Ureter (tissue), 1 donor: ENCODE data around the gene GRIK3. TPM values are rescaled to one million over a fixed set of nuclear protein-coding genes. Genes with fewer than 3 reads are reported as not detected.
A peak's percentile ranks its signal among the peaks of the same experiment; 100 is the strongest.

ENCODE experiments used
- DNase-seq: peaks from one replicate; pipeline ENCODE4 v3.0.0-alpha.2; 2020; ENCODE audit warnings: low spot score
- total RNA-seq: library from RNA; stranded (reverse); gene quantifications from one replicate; pipeline ENCODE4 v1.2.4, GENCODE V29; 2023
- donor health status: DM: yes; HTN: yes; CAD: no.

The GRIK3 gene
- total RNA-seq, 1 donor from 2014 or later: 0.55 TPM

DNA sequence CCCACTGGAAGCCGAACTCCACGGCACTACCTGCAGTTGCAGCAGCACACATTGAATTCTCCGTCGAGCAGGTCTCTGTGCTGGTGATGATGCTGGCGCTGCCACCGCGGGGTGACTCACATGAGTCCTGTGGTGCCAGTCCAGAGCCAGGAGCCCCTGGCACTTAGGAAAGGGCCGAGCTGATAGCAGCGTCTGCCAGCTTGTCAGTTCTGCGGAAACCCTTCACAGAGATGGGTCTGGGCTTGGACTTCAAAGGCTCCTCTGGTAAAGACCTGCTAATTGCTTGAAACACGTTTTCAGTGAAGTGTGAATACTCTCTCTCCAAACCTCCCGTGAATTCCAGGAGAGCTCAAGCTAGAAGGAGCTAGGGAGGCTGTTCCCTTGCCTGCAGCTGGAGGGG is 92.2 kb downstream of the GRIK3 start:
- no peak for DNase-seq

DNA sequence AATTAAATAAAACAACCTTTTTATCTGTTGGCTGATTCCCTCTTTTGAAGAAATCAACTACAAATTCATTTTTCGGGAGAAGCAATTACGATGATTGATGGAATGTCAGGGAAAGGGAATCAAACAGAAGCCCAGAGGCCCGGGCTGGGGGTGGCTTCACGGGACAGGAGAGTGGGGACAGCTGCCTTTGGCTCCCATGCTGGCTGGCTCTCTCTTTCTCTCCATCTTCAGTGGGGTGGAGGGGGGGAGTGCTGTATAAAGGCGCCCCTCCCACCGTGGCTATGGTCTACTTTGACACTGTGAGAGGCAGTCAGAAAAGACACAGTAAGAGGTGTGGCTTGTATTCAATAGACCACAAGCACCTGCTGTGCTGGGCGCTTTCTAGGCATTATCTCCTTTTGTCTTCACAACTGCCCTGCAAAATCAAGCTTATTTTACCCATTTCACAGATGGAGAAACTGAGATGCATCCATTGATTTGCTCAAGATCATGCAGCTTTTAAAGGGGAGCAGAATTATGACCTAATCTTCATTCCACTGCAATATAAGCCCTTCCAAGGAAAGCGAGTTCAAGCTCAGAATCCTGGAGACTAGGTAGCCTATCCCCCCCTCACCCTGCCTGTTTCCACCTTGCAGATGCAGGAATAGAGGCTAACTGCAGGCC is 92.9 kb downstream of the GRIK3 start:
- no peak for DNase-seq

DNA sequence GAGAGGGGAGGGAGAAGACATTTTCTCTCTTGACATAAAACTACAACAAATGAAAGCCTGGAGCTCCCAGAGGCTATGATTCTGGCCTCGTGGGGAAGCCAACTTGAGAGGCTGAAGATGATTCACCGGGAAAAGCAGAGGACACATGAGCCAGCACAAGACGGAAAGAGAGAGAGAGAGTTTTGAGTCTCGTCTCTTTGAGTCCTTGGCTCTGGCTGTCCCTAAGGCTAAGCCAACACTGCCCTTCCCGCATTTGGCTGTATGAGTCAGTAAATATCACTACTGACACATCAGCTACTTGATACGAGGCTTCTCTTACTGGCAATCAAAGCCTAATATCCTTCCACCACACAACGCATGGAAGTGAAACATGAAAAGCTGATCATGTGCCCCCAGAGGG is 95.5 kb downstream of the GRIK3 start:
- DNase-seq: no peak

DNA sequence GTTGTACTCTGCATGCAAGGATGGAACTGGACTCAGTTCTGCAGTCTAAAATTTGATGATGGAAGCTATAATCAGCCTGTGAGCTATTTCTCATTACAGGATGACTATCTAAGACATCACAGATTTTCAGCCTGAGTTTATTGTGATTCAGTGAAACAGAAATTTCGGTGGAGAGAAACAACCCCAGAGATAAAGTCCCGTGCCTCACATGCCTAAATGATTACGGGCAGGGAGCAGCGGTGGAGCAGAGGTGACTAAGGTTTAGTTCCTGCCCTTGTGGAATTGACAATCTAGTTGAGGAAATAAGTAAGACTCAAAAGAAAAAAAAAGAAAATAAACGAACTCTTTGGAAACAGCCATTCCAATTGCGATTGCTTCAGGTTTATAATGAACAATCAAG is 96.9 kb downstream of the GRIK3 start:
- no peak for DNase-seq

DNA sequence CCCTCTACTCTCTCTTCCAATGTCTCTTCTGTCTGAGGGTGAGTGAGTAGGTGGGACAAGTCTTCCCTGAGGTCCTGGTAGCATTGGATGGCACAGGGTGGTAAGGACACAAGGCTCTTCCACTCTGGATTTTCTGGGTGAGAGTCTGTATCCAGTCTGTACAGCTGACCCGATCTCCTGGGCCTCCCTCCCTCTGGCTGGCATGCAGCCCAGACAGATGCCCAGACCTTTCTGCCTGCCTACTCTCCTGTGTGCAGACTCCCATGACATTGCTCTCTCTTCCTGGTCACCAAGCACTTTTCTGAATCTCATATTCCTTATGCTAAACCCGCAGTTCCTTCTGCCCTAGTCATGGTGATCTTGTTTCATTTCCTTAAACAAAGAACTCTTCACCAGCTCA is 100.3 kb downstream of the GRIK3 start:
- DNase-seq: no peak

DNA sequence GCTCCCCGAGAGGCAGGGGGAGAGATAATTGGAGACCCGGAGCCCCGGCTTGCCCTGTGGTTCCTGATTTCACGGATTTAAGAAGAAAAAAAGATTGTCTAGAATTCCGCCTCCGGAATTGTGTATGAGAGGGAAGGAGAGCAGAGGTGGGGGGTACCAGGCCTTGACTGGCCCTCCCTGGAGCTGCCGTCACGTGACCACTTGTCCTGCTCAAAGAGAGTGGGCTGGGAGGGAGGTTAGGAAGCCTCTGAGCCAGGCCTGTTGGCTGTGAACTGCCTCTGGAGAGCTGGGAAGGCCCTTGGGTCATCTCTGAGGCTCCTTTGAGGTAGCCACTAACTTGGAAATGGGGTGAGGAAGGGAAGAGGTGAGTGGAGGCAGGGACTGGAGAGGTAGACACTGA is 106.5 kb downstream of the GRIK3 start:
- DNase-seq: no peak

DNA sequence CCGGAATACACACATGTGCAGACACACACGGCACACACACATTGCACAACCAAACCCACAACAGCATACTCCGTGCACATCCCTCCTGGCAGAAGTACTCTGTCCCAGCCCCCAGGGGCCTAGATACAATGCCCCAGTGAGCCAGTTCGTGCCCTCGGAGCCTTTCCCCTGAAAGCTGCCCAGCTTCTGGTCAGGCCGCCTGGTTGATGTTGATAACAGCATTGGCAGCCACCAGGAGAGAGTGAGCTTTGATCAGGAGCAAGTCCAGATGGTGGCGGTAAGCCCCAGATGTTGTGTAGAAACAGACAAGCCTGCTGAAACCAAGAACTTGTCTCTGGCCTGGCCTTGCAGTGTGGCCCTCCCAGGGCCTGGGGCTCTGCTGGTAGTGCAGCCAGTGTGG is 109.1 kb downstream of the GRIK3 start:
- DNase-seq: no peak

DNA sequence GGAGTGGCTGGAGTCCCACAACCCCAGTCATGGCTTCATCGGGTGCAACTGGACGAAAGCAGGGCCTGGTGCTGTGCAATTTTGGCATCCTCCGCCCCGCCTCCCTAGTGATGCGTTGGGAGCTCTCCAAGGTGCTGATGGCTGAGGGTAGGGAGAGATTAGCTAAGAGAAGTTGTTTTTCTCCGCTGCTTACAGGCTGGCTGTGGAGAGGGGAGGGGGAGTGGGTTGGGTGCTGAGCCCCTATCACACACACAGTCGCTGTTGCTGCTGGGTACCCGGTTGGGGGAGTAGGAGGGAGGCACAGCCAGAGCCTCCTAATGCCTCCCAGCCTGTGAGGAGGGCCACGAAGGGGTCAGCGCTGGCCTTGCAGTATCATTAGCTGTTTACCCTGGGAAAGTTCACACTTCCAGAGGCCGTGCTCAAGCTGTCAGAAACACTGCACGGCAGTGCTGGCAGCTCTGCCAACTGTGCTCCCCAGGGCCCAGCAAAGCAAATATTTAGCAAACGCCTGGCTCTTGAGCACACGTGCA is 110.0 kb downstream of the GRIK3 start:
- no peak for DNase-seq

DNA sequence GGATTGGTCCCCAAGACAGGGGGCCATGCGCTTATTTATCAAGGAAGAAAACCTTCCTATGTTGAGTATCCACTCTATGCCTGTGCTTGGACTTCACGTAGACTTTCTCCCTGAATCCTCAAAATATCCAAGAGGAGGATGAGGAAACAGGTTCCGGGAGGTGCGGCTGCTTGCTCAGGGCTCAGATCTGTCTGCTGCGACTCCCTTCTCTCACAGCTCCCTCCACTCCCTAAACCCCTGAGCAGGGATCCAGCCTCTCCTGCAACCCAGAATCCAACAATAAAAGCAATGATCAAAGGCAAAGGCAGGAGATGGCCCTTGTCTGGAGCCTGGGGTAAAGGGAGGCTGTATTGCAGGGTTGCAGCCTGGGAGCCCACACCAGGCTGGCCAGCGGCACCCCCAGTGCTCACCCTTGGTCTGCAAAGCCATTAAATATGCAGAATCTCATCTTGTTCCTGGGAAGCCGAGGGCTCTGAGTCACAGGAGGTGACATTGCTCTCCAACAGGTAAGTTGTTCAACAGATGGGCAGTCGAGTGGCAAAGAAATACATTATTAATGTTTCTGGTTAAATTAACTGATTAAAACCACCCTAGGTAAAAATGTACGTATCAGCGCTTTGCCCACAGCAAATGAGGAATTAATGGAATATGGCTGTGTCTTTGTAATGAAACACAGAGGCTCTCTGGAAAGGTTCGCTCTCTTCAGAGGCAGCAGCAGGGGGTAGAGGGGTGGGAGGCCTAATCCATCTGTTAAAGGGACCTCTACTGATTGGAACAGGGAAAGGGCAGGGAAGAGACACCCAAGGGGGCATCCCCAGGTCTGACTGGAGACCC is 111.5 kb downstream of the GRIK3 start:
- DNase-seq: no peak

DNA sequence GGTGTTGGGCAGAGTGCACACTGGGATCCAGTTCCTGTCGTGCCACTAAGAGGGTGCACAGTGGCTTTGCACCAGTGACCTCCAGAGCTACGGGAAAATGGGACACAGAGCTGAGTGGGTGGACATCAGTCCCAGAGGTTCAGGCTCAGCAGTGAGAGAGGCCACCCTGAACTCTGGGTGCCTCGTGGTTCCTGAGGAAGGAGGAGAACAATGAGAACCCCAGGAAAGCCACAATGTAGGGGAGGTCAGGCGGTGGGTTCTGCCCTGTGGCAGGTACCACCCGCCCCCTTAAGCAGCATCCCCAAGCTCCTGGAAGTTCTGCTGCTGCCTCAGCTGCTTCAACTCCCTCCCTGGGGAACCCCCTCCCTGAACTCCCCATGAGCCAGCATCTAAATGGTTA is 112.2 kb downstream of the GRIK3 start:
- no peak for DNase-seq

DNA sequence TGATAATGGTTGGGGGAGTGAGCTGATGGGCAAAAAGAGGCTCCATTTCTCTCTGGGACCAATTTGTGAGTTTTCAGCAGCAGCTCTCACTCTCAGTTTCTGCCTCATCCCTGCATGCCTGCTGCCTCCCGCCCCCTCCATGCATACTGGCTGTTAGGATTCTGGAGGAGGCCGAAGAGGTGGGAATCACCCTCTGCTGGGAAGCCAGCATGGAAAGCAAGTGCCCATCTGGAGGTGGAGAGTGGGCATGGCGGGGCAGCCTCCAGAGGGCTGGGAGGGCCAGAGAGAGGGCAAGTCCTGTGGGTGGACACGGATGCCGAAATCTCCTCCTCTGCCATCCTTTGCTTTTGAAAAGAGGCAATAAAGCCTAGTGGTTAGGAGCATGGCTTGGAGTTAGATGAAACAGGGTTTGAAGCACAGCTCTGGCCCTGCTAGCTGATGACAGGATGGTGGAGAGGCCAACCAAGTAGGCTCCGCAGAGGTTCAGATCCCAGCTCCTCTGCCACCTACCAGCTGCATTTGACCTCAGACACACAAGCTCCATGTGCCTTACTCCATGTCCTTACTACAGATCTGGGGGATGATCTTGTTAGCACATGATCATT is 113.4 kb downstream of the GRIK3 start:
- peak; percentile 25 for DNase-seq

DNA sequence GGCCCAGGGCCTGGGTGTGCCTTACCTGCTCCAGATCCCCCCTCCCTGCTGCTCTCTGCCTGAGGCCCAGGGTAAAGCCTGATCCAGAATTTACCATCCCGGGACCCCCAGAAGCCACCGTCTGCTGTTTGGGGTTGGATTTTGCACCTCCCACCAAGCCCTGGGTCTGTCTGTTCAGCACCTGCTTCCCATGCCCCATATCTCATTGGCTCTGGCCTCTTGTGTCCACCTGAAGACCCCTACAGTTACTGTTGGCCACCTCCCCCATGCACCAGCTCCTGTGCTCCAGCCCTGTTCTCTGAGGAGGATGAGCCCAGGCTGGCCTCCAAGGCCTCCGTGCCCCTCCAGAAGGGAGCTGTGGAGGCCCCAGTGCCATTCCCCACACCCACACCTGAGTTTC is 113.9 kb downstream of the GRIK3 start:
- DNase-seq: peak; percentile 27

DNA sequence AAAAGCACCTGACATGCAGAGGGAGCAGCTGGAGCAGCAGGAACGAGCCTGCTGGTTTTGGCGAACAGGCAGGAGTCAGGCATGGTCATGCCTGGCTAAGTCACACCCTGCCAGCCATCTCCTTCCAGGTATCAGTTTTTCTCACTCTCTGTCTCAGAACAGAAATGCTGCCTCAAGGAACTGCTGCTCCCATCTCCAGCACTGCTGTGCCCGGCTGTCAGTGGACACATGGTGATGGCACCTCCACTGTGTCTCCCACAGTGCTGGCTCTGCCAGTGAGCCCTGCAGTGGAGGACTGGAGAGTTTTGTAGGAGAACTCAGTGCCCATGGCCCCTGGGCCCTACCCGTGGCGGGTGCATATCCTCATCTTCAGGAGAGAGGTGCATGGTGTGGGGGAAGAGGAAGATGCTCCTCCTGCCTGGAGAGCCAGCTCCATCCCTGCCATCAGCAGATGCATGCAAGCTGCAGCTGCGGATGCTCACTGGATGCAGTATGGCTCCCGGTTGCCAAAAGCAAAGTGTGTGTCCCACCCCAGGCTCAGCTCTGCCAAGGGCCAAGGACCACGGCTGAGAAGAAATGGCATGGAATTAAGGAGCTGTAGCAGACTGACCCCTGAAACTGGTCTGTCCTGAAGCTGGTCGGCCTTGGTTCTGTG is 114.7 kb downstream of the GRIK3 start:
- DNase-seq: peak; percentile 20

DNA sequence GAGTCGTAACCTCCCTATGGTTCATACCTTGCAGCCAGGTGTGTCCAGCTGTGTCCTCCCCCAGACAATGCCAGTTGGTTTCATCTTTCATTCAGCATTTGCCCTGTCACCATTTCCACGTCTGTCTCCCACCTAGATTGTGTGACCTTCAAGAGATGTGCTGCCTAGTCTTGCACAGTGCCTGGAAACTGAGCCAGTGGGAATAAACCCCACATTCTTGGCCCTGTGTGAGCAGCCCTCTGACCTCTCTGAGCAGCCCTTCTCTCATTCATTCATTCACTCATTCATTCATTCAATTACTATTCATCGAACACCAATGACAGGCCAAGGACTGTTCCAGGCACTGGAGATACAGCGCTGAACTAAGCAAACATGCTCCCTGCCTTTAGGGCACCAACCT is 115.7 kb downstream of the GRIK3 start:
- DNase-seq: peak; percentile 8

DNA sequence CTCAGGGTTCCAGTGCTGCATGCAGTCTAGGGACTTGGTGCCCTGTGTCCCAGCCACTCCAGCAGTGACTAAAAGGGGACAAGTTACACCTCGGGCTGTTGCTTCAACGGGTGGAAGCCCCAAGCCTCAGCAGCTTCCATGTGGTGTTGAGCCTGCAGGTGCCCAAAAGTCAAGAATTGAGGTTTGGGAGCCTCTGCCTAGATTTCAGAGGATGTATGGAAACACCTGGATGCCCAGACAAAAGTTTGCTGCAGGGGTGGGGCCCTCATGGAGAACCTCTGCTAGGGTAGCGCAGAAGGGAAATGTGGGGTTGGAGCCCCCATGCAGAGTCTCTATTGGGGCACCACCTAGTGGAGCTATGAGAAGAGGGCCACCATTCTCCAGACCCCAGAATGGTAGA is 117.8 kb downstream of the GRIK3 start:
- peak; percentile 14 for DNase-seq

DNA sequence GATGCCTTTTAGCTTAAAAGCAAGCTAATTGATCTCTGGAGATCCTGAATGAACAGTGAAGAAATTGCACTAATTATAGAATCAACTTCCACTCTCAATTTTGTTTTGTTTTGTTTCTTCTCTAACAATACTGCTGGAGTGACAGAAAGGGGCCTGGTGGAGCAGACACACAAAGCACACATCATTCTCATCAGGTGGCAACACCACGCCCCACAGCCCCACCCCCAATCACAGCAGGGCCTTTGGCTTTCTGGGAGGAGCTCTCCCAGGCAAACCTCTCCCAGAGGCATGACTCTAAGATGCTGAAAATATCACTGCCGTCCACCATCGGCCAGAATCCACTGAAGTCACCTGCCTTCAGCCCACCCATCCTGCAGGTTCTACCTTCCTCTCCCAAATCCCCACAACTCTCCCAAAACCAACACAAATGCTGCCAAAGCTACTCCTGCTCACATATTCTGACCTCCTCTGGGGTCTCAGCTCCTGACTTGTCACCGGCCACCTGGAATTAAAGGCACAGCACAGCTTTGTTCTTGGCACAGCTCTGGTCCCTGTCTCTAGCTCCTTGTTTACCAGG is 120.7 kb downstream of the GRIK3 start:
- DNase-seq: peak; percentile 12

DNA sequence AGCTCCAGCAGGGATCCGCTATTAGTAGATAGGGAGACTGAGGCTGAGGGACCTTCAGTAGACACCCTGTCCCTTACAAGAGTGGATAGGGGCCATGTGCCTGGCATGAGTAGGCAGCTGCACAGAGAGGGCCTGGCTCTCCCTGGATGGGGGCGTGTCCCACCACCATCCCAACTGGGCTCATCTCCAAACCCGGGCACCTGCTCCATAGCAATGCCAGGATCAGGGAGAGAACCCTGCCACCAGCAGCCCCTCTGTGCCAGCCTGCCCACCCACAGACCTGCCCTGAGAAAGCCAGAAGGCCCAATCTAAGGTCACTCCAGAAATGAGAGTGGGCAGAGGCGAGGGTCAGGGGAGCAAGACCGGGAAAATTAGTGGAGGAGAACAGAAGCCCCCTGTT is 121.3 kb downstream of the GRIK3 start:
- DNase-seq: peak; percentile 24

DNA sequence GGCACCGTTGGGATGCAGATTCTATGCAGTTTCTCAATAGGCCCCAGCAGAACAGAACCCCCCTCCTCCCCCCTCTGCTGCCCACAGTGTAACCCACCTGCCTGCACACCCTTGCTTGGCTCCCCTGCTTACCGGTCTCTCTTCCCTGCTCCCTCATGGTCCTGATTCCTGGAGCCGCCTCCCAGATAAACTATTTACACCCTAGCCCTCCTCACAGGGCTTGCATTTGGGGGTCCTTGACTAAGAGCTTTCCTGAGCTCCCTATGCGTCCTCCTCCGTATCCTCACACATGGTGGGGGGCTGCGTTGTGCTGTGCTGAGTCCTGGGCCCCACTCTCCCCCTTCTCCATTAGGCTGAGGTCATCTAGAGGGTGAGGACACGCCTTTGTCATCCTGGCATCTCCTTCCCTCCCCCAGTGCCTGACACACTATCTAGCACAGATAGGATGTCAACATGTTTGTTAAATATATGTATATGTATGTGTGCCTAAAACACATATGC is 121.9 kb downstream of the GRIK3 start:
- DNase-seq: peak; percentile 8

DNA sequence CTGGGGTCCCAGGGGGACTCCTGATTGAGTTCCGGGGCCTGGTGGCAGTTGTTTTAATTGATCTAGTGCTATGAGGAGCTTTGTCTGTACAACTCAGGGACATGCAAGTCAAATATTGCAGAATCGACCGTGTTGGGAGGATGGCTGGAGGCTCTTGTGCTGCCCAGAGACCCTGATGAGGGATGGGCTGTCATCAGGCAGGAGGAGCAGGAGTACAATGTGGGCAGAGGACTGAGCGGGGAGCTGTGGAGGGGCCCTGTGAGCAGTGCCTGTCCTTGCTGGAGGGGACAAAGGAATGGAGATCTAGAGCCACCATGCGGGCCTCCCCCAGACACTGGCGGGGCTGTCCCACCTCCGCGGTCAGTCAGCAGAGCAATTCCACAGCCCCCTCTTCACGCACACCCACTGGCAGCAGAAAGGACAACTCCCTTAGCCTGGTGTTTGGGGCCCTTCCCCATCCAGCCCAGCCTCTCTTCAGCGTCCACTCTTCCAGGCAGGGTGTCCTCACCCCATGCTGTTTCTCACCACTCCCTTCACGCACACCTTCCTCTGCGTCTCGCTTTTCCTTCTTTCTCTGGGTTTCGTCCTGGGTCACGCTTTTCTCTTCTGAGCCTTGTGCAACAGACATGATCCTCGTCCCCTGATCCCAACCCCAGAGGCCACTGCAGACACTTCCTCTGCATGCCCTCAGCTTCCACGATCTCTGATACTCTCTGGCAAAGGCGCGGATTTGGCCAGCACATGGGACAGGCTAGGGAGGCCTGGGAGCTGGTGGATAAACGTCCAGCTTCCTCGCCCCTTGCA is 122.6 kb downstream of the GRIK3 start:
- DNase-seq: no peak

DNA sequence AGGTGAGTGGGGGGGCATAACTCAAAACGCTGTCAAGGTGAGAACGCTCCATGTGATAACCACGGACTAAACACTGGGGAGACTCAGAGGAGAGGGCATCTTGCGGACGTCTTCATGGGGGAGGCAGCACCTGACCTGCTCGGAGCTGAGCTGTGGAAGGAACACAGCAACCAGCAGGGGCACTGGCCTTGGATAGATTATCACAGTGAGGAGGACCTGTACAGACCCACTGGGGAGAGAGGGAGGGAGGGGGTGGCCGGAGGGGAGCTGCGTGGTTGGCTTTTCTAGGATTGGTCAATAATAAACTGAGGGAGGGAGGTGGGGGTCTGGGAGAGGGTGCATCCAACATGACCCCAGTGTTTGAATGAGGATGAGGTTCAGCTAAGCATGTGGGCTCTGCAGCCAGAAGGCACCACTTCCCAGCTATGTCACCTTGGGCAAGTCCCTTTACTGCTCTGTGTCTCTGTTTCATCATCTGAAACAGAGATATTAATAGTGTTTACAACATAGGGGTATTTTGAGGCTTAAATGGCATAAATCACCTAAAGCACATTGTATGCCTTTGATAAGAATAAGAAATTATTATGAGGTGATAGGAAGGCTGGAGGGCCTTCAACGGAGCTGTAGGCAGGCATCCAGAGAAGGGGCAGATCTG is 123.3 kb downstream of the GRIK3 start:
- DNase-seq: peak; percentile 32
